ENCODE data around the gene PCGF5.
"Not testable (repeated sequence)": the region's sequence is repeated elsewhere in the genome, so short reads cannot be mapped to it uniquely, and the experiment has no call there.

The PCGF5 gene

GRCh38 chr10:91210435-91210834 is 10.0 kb upstream of the PCGF5 start:
- no peak for DNase-seq

GRCh38 chr10:91211675-91212074 is 8.8 kb upstream of the PCGF5 start:
- DNase-seq, result no peak

DNA sequence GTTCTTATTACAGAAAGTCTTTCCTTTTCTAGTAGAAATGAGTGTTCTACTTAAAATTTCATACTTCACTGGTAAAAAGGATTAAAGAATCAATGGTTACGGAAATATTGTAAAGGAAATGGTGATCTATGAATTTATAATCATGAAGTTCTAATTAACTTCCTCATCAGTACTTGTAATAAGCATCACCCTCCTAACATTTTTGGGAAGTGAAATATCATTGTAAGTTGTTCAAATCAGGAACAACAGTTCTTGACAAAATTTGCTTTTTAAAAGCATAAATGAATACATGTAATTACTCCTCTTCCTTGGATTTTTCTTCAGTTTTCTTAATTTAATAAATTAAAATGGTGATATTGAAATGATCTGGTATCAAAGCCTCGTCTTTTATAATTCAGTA is 5.6 kb upstream of the PCGF5 start:
- no peak for DNase-seq

- no peak for DNase-seq
These were observed 5.1 kb upstream of the PCGF5 start for GRCh38 chr10:91215384-91215783.

DNA sequence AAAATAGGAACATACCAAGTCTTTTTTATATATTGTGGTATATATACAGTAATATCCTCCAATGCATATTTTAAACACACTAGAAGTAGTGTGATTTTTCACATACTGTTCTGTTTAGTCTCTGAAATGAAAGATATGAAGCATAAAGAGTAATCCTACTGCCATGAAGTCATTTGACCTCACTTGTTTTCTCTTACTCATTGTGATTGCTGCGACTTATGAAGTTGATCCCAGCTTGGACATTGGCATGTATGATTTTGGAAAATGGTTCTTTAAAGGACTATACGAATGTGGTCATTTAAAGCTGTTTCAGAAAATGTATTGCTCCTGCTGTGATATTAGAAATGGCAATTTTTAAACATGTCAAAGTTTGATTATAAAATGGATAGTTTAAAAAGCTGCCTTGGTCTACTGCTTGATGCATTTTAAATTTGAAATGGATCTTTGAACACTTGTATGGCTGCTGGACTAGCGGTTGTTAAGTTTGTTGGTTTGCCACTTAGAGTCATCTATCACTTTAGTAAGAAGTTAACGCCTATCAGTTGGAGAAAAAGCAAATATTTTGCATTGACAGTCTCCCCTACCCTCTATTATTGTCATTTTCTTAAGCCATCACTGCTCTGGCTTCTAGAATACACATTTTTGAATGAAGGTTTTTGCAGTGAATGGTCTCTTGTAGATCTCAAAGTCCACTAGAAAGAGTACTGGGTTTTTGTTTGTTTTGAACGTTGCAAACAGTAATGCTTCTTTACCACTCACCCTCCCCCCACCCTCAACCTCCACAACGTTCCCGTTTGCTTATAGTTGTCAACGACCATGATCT is 881 bp upstream of the PCGF5 start:
- no peak for DNase-seq

- no peak for DNase-seq
These were observed 652 bp downstream of the PCGF5 start for GRCh38 chr10:91220954-91221675.

DNA sequence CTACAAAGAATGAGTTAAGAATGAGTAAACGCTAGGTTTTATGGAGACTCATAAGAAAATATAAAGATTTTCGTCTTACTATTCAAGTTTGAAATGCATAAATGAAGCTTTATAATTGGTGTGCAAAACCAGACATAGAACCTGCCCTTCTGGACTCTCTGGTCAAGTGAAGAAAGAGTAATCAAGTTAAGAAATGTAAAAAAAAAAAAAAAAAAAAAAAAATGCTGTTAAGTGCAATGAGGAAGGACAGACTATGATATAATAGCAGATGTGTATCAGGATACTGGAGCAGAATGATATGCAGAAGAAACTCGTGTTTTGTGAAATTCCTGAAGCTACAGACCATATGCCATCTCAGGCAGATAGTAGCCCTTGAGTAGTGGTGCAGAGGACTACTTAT is 5.6 kb downstream of the PCGF5 start:
- DNase-seq, result no peak

GRCh38 chr10:91227576-91227975 is 7.1 kb downstream of the PCGF5 start:
- no peak for DNase-seq

- no peak for DNase-seq
These were observed 9.2 kb downstream of the PCGF5 start for GRCh38 chr10:91229683-91230082.

GRCh38 chr10:91238191-91238590 is 17.7 kb downstream of the PCGF5 start:
- no peak for DNase-seq

DNA sequence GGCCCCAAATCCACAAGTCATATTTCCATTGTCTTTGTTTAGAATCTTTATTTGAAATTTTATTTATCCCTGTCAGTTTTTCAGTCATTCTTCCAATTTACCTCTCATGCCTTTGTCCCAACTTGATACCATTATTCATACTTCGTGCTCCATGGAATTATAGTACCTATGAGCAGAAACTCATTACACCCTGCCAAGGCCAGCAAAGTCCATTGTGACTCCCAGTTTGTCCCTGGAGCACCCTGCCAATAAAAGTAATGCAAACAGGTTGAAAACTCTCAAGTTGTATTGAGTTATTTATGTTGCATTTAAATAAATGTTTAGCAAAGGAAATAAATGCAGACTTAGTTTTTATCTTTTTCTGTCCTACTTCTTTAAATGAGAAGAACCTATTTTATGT is 19.3 kb downstream of the PCGF5 start:
- no peak for DNase-seq

DNA sequence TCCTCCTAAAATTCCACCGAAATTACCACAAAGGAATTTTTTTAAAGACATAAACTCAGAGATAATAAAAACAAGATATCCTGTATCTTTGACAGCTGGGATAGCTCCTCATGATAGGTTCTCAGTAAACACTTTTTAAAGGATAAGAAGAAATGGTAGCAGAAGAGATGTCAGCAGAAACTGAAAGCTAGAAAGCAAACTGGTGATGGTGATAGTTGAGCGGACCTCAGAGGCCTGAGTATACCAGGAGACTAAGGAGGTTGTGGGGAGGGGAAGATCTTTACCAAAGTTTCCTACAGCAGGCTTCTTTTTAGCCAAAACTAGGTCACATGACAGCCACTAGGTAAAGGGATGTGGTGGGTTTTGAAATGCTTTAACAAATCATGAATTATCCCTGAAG is 22.5 kb downstream of the PCGF5 start:
- DNase-seq, result no peak

DNA sequence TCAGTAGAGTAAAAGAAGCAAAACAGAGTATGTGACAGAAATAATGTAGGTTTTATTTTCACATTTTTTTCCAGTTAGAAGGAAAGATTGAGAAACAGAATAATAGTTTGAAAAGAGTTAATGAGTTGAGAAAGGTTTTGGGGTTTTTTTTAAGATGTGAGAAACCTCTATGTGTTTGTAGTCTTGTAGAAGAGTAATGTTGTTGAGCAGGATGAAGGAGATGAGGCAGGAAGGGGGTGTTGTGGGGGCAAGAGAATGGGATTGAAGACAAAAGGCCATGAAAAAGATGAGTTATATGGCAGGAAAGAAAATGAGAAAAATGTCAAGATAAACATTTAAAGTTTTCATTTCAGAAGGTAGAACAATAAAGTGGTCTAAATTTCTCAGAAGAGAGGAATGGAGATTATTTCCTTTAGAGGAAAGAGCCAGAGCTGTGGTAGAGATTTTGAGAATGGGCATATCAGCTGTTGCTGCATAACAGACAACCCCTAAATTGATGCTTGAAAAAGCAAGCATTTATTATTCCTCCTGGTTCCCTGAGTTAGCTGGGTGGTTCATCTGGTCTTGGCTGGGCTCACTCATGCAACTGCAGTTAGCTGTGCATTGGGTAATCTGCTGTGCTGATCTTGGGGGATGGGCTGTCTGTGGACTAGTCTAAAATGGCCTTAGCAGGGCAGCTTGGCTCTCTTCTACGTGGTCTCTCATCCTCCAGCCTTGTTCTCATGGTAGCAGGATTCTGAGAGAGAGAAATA is 27.1 kb downstream of the PCGF5 start:
- no peak for DNase-seq

GRCh38 chr10:91249700-91250099 is 29.2 kb downstream of the PCGF5 start:
- no peak for DNase-seq

DNA sequence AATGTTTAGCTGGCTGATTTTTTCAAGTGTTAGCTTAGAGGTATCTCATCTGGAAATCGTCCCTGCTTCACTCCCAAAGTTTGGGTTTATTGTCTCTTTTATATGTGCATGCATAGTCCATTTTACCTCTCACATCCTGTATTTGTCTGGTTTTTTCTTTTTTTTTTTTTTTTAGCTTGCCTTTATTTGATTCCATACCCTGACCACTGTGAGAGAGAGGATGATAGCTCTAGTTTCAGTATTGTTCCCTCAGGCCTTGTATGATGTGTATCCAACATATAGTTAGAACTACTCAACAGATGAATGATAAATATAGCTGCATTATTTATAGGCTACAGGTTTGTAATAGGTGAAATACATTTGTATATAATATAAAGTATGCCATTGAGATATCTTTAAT is 29.9 kb downstream of the PCGF5 start:
- DNase-seq, result no peak

- peak; percentile 18 for DNase-seq
These were observed 31.1 kb downstream of the PCGF5 start for GRCh38 chr10:91251430-91252056.

DNA sequence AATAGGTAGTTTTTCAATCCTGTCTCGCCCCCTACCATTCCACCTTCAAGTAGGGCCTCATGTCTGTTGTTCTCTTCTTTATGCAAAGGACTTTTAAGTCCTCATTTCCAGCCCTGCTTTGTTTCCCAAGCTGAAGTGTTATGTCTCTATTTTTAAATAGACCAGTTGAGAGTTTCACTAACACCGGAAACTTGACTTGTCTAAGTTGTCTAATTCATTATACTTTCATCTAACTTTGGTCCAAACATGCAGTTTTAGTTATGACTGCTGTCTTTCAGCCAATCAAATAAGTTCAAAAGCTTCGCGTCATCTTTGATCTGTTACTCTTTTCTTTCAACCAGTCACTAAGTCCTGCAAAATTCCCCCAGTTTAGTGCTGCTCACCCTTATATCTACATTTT is 32.8 kb downstream of the PCGF5 start:
- no peak for DNase-seq

DNA sequence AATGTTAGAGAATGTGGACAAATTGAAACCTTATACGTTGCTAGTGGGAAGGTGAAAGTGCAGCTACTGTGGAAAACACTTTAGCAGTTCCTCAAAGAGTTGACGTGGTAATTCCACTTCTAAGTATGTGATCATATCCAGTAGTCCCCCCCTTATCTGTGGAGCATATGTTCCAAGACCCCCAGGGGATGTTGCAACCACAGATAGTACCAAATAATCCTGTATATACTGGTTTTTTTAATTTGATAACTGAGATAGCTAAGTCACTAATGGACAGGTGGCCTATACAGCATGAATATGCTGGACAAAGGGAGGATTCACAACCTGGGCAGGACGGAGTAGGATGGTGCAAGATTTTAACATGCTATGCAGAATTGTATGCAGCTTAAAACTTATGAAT is 36.8 kb downstream of the PCGF5 start:
- no peak for DNase-seq

GRCh38 chr10:91260417-91260816 is 40.0 kb downstream of the PCGF5 start:
- DNase-seq, result not testable (repeated sequence)

GRCh38 chr10:91271886-91272285 is 51.4 kb downstream of the PCGF5 start:
- DNase-seq, result no peak

DNA sequence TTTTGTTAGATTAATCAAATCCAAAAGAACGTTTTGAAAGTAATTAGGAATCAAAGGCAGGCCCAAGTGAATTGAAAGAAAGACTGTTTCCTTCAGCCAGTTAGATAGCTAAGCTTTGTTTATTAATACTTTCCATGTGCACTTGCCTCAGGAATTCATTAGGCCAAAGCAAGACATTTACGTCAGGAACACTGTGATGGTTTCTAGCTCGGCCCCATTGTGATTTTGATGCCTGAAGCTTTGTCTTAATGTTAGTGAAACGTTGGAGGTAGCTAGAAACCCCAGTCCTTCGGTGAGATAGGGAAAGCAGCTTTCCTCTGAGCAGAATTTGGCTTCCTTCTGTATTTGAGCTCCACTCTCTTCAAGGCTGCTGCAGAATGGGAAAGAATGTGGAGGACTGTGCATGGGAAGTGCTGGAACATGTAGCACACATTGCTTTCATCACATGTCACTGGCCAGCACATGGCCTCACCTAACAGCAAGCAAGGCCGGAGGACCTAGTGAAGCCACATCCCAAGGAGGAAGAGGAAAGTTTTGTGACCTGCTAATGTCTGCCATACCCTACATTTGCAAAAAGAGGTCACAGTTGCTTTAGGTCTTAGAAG is 64.1 kb downstream of the PCGF5 start:
- DNase-seq, result no peak

DNA sequence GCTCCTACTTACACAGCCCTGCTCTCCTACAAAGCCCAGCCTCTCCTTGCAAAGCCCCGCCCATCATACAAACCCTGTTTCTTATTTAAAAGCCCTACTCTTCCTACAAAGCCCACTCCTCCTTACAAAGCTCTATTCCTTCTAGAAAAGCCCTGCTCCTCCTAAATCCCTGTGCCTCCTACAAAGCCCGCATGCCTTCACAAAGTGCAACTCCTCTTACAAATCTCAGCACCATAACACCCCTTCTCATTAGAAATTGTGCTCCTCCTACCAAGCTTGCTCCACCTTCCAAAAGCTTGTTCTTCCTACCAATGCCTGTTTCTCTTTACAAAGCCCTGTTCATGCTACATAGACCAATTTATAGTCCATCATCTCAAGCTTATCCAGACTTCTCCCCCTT is 66.1 kb downstream of the PCGF5 start:
- no peak for DNase-seq

- DNase-seq, result peak; percentile 3
These were observed 66.8 kb downstream of the PCGF5 start for GRCh38 chr10:91287276-91287675.

All from NCI-H226 (cell line).